HG03175 (cell line): ENCODE measurements around the gene RTL10.

ENCODE experiments used
- ATAC-seq: cut with Tn5 transposase; IDR thresholded peaks from one replicate; pipeline ENCODE4 v1.9.1; 2021; ENCODE audit warnings: mild to moderate bottlenecking, moderate library complexity; ENCODE audit not compliant: unreplicated experiment

The RTL10 gene

DNA sequence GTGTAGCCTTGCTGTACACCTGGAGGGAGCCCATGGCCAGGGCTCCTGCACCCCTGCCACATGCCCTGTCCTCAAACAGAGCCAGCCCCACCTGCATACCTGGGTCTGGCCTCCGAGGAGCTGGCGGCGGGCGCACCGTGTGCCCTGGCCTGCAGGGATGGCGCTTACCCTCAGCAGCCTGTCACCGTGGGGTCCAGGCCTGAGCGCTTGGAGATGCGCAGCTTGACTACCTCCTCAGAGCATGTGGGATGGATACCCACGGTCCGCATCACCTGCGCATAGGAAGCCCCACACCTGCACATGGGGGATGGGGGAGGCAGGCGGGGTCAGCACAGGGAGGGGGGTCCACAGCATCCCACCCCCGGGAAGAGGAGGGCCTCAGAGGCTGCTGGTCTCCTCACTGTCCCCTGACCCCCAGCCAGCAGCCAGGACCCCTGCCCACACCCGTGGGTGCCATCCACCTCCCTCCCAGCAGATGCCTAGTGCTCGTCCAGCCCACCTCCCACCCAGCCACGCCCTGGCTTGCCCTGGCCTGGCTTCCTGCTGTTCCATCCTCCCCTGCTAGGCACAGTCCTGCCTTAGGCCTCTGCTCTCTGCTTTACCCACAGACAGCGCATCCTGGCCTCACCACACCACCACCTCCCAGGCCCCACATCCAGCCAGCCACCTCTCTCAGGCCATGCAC, 22.4 kb upstream of the RTL10 start:
- ATAC-seq: no peak

DNA sequence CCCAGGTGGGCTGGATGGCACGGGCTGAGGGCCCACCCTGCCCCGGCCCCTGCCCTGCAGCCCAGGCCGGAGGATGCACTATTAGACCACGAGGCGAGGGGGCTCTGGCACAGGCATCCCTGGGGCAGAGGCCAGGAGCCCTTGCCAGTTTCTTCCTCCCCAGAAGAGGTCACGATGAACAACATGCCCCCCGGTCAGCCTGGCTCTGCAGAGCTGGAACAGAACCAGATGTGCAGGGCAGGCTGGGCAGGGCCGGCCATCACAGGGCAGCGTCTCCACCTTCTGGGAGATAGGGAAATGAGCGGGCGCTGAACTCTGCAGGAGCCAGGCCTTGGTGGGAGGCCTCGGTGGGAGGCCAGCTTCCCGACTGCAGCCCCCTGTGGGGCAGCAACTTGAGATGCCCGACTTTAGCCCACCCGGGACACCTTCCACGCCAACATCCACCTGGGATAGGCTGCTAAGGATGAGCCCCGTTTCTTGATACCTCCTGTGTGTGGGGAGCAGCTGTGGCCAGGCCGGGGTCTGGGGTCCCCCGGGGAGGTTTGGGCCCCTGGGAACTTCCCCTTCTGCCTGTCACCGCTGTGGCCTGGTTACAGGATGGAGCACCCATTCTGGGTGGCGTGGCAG, 21.8 kb upstream of the RTL10 start:
- ATAC-seq: no peak

DNA sequence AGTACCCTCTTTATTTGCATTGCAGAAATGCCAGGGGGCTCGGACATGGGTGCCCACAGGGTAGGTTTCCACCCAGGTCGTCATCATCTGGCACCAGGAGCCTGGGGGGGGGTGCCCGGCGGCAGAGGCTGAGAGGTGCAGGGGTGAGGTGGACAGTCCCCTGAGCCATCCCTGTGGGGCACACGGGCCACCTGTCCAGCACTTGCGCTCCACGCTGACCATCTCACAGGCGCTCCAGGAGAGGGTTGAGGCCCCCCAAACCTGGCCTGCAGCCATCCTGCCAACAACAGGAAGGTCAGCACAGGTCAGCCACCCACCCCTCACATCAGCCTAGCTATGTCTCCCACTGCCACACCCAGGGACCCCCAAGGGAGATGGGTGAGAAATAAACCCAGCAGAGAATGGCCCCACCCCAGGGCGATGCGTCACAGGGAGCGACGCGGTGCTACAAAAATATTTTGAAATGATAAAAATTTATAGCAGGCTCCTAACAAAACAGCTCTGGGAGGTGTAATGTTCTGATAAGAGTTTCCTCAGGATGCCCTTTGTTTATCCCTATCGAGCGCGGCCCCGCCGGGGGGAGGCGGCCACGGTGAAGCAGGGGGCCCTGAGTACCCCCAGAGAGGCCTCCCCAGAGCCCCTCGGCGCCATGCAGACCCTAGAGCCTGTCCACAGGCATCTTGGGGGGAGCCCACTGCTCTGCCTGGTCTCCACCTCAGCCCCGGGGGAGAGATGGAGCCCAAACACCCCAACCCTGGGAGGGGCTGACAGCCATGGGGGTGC, 21.0 kb upstream of the RTL10 start:
- ATAC-seq: no peak

DNA sequence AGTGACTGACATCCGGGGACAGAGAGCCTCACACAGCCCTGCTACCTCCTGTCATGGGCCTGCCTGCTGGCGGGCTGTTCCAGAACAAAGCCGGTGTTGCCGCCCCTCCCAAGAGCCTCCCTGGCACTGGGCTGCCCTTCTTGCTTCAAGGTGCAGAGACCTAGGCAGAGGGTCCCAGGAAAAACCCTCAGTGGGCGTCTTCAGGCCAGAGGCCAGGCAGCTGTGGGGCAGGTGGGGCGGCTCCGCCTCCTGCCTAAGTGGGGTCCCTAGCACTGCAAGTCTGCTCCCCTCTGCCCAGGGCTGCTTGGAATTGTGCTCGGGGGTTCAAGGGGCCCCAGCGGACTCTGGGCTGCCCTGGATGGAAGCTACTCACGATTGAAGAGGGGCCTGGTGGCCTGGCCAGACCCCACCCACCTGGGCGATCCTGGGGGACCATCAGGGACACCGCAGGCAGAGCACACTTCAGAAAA, 20.4 kb upstream of the RTL10 start:
- no peak for ATAC-seq

DNA sequence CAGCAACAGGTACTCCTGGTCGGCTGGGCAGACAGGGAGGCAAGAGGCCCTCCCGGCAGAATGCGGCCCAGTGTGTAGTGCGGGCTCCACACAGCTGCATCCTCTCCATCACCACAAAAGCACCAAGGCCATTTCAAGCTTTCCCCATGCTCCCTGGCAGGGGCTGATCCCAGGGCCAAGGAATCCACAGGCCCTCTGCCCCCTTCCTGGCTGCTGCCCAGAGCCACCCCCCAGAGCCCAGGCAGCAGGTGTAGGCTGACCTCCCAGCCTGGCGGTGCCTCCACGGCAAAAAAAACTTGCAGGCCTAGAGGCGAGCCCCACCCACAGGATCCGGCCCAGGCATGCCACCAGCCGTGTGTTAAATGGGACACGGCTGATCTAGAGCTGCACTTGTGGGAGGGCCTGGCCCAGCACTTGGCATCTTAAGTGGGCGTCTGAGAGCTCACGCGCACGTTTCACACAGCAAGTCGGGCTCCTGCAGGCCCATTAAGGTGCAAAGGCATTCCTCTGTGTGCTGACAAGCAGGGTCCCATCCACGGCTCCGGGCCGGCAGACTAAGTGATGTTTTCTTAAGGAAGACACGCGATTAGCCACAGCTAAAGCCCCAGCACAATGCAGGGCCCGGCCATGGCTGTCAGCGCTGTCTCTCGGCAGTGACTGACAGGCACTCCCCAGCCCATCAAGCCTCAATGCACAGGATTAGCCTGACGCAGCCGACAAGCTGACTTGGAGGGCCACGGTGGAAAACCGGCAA, 19.8 kb upstream of the RTL10 start:
- no peak for ATAC-seq

DNA sequence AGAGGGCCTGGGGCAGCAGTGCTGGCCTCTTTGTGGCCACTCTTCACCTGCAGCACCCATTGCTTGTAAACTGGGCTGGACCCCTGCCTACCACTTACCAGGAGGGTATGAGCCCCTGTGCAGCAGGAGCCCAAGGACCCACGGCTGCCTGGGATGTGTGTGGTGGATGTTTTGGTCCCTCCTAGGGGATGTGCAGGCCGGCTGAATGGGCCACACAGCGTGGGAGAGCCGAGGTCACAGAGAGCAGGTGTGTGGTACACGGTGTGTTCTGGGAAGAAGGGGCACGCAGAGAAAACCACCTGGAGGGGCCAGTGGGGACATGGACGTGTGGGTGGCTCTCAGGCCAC, 19.3 kb upstream of the RTL10 start:
- no peak for ATAC-seq

DNA sequence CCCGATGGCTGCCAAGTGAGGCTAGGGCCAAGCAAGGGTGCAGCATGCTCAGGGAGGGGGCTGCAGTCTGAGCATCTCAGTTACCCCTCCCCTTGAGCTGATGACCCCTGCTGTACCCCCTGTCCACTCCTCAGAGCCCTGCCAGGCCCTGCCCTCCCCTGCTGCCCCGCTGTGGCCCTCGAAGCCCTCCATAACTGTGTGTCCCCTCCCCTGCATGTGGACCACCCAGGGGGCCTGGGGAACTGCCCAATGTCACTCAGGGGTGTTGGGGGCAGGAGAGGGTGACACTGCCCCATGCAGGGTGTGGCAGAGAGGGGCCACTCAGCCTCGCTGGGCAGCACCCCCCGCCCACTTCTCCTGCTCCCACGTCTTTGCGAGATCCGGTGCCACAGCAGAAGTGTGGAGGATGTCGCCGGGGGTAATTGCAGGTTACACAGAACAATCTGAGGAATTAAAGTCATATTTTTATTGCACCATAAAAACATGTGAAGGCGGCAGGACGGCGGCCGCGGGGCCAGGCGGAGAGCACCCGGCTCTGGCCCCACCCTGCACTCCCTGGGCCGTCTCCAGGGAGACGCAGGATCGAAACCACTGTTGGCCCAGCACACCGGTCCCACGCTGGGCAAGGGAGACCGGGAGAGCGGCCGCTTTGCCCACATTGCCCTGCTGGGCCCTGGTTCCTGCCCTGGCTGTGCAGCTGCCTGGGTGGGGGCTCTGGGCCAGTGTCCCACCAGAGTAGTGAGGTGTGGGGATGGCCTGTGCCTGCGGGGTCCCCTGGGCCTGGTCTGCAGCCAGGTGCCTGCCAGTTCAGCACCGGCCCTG, 18.7 kb upstream of the RTL10 start:
- no peak for ATAC-seq

DNA sequence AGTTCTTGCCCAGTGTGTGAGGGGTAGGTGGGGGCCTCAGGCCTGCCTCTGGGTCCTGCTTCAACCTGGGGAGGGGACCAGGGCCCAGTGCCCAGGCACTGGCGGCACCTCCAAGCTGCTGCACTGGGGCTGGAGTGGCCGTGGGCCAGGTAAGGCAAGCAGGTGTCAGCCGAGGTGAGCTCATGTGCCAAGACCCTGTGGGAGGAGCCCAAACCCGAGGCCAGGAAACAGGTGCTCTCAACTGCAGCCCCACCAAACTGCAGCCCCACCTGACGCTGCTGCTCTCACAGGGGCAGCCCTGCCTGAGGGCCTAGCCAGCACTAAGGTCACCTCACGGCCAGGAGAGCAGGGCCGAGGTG, 18.1 kb upstream of the RTL10 start:
- ATAC-seq: no peak

DNA sequence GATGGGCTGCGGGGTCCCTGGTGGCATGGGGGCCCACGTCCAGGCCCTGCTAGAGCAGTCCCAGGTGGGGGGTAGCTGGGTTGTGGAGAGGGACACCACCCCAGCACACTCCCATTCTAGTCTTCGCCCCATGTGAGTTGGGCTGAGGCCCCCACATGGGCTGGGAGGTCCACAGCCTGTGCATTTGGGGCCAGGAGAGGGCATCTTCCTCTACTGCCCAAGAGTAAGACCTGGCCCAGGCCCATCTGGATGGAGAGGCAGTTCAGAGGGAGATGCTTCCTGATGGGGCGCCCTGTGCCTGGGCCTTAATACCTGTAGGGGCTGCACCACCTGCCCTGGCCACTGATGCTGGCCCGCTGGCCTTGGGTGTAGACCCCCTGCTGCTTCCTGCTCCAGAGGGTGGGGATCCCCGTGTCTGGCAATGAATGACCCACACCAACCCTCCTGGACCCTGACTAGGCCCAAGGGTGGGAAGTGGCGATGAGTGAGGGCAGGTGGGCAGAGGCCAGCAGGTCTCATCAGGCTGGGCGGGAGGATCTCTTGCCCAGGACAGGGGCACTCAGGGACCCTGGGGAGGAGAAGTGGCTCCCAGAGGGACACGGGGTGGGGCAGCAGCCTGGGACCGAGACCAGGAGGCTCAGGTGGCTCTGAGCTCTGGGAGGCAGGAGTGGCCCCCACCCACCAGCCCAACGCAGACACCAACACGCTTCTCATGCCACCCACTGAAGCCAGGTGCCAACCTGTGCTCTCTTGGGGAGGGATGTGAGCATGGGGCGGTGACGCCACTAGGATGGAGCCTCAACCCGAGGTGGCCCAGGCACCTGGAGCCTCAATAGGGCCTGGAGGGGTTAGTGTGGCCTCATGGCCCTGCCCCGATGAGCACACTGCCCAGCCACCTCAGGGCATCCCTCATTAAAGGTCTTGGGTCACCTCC, 17.4 kb upstream of the RTL10 start:
- no peak for ATAC-seq

DNA sequence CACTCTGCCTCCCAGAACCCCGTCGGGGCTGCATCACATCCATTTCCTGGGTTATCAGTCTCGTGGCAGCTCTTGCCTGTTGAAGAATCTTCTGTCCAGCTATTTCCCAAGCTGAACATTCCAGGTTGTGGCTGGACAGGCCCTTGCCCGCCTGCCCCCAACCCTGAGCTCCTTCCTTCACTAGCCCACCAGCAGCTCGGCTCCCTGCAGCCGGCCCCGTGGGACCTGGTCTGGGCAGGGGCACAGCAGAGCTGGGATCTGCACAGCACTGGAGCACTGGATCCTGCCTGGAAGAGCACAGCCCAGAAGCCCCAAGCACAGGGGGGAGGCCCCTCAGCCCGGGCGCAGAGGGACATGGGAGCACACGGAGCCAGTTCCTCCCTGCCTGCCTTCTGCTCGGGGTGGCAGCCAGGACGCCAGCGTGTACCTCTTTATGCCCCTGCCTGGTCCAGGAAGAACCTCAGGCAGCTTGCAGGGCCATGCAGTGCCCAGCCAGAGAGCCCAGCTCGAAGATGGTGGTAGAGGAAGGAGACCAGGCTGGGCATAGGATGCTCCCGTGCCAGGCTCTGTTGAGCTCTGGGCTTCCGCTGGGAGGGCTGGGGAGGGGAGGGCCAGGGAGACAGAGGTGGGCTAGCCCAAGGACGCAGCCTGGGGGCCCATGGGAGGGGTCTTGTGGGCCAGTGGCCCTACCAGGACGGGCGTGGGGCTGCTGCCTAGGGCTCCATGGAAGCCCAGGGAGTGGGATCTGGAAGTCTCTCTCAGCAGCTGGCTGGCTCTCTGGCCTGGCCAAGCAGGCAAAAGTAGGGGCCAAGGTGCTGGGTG, 16.6 kb upstream of the RTL10 start:
- no peak for ATAC-seq

DNA sequence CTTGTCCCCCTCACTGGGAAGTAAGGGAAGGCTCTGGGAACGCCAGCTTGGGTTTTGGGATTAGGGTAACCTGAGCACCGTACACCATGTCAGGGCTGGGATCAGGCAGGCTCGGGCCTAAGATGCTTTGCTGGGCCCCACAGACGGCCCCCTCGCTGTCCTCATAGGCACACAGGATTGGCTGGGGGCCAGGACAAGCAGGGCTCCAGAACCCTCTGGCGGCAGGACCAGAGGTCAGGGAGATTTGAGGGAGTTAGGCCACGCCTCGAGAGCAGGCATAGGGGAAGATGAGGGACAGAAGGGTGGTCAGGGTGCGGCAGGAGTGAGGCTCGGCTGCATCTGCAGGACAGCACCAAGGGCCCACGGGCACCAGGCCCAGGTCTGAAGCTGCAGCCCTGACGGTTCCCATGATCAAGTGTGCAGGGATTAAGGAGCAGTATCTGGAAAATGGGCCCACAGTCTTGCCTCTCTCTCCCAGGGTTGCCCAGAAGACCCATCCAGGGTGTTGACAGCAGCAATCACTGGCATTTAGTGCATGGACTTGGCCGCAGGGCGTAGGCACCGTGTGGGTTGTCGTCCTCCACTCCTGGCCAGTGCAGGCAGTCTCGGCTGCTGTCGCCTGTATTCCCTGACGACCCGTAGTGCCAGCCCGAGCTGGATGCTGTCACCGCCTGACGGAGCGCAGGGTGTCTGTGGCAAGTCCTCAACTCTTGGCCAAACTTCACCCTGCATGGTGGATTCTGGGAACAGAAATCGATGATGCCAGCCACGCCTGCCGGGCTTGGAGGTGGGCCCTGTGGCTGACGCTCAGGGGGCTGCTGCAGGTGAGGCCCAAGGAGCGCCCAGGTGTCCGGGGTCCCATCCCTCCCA, 15.7 kb upstream of the RTL10 start:
- no peak for ATAC-seq

DNA sequence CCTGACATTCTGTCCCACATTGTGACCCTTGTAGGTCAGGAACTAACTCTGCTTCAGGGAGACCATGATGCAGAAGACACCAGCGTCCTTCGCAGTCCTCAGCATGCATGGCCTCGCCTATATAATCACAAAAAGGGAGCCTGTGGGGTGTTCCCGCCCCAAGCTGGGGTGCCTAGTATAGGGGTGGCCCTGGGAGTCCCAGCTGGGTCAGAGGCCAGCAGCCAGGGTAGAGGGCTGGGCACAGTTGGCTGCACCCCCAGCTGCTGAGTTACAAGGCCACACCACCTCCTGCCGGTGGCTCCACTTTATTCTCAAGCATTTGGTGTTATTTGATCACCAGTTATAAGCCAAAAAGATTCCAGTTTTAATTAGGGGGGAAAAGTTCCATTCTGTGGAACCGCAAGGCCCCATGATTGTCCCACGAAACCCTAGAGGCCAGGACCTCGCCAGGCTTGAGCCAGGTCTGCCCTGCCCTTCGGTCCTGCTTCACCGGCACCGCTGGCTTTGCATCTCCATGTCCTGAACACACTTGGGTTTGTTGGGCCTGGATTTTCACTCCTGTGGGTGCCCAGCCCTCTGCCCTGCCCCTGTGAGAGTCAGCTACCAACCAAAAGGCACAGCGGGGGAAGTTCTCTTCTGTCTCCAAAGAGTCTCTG, 15.0 kb upstream of the RTL10 start:
- no peak for ATAC-seq

DNA sequence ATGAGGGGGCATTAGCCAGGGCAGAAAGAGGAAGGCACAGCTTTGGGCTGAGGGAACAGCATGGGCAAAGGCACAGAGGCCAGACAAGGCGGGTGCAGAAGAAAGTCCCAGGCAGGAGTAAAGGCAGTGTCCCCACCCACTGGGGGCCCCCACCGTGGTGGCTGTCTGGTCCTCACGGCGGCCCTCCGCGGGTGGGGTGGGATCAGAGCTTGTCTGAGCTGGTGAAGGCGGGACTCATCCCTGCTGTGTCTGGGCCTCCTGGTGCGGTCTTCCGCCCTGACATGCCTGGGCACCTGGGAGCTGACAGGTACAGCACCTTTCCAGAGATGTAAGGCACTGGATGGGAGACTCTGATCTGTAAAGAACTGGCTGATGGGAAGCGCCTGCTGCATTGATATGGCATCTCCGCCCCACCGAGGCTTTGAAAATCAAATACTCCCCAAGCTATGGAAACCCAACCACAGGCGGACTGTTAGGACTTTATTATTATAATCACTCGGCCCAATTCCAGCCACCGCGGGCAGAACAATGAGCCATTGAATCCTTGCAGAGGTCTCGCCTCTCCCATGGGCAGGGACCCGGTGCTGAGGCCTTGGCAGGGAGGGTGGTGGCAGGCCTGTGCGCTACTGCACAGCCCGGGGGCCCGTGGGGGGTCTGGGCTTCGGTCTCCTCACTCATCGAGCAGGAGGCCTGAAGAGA, 14.2 kb upstream of the RTL10 start:
- no peak for ATAC-seq

DNA sequence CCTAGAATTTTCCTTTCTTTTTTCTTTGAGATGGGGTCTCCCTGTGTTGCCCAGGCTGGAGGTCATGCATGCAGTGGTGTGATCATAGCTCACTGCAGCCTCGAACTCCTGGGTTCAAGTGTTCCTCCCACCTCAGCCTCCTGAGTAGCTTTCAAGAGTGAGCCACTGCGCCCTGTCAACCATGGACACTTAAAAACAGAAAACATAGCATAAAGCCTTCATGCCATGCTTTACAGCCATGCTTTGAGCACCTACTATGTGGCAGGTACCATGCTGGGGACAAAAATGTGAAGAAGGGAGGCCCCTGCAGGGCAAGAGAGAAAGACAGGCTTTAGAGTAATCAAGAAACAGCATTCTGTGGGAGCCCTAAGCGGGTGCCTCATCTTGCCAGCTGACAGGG, 13.7 kb upstream of the RTL10 start:
- ATAC-seq: no peak

DNA sequence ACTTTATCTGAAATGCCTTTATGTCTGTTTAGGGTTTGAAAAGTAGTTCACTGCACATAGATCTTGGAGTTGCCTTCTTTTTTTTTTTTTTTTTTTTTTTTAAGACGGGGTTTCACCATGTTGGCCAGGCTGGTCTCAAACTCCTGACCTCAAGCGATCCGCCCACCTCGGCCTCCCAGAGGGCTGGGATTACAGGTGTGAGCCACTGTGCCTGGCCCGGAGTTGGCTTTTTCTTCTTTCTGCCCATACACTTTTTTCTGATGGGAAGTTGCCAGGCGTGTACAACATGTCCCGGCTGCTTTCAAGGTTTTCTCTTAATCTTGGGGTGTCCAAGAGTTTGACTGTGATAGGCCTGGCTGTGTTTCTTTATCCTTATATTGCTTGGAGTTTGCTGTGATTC, 12.9 kb upstream of the RTL10 start:
- ATAC-seq: no peak

DNA sequence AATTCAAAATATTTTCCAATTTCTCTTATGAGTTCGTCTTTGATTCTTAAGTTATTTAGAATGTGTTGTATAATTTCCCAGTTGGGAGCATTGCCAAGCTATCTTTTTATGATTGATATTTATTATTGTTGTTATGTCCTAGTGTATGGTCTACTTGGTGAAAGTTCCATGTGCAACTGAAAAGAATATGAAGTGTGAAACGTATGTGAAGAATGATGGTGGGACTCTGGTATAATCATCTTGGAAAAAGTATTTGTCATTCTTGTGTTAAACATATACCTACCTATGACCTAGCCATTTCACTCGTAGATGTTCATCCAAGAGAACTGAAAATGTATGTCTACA, 12.0 kb upstream of the RTL10 start:
- ATAC-seq: no peak
